Activated effector memory CD4-positive, alpha-beta T cell treated with anti-CD3 and anti-CD28 coated beads, Interleukin-2, amount 50 U/mL, for 16 hours (primary cell): ENCODE measurements around the gene ZNF45.
A peak's percentile ranks its signal among the peaks of the same experiment; 100 is the strongest.
"Not testable (repeated sequence)": the region's sequence is repeated elsewhere in the genome, so short reads cannot be mapped to it uniquely, and the experiment has no call there.

Experiments
- DNase-seq: peaks from one replicate; pipeline ENCODE4 v3.0.0-alpha.2; 2020

The ZNF45 gene

DNA sequence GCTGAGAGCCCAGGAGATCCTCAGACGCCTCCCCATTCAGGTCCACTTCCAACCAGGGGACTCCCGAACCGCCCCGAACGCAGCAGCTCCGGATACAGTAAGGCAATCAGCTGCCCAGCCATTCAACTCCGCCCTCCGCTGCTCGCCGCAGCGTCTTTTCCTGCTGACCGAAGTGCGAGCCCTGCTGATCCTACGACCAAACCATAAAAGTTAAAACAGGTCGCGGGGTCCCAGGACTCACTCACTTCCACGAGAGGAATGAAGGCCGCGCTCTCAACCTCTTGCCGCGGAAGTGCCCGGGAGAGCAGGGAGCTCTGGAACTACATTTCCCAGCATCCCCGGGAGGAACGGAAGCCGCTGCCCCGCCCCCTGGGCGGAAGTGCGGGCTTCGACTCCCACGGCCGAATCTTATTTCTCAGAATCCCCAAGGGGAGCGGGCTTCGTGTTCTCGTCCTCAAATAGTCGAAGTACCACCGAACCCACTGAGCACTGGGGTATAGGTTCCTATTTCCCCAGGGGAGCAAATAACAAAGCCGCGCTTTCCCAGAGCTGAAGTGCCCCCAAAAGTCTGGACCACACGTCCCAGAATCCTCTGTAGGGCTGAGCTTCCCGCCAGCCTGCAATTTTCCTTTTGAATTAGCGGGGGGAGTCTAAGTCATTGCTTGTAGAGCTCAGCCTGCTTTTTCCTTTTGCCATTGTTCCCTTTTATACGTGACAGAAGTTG, at the start of gene ZNF45:
Gene ZNF45 (minus strand): TSS at position 298 of the 724 bp plus-strand sequence. CDS start 13,097 bp downstream, outside the sequence.
- DNase-seq = peak; percentile 96

DNA sequence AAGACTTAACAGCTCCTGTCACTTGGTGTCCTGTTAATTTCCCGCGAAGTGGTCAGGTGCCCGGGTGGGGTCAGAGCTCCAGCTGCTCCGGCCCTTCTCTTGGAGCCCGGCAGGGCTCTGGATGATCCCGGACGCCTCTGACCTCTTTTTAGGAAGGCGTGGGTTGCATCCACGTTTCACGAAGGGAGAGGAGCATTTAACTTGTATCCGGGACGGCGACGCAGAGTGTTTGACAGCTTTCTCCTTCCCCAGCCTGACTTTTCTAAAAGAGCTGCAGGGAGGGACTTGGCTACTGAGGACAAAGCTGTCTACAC, 49.6 kb upstream of the ZNF45 start:
- no peak for DNase-seq

DNA sequence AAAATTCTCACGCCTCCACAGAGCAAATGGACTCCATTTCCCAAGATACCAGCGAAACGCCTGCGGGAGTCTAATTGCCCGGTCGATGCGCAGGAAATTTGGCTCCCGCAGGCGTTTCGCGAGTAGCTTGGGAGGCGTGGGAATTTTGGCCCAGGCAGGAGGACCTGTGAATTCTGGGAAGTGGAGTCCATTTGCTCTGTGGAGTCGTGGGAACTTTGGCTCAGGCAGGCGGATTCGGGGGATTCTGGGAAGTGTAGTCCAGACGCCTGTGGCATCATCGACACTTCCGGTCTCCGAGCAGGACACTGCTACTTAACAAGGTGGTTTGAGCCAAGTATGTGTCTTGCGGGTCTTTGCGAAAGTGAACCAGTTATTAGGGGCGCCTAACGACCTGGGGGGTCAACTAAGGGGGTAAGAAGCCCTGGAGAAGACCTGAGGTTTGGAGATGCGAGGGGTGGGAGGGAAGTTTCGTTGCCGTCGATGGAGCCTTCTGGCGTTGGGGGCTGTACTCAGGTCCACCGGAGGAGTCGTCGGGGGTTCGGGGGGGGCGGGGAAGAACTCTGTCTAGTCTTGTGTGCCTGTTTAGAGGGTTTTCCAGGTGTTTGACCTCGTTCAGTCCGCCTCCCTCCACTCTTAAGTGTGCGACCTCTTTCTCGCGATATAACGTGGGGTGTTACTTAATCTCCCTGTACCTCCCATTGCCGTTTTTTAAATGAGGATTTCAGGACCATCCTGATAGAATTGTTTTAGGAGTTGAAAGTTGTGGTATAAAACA, 49.0 kb upstream of the ZNF45 start, which contains the start of gene ZNF155:
Gene ZNF155 (plus strand): TSS at position 277 of the 775 bp plus-strand sequence. CDS start 4,356 bp downstream, outside the sequence.
- peak; percentile 89 for DNase-seq

DNA sequence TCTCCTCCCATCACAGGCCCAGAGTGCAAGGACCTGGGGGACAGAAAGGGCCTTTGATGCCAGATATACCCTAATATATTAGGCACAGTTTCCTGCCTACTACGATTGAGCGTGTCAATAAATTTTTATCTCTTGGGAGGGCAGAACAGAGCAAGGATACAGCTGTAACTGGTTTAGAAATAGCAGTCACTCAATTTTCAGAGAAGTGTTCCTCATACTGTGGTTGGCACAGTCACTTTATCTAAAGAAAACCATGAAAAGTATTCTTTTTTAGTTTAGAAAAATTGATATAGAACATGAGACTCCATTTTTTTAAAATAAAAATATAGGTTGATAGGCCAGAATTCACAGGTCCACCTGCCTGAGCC, 48.4 kb upstream of the ZNF45 start:
- no peak for DNase-seq

DNA sequence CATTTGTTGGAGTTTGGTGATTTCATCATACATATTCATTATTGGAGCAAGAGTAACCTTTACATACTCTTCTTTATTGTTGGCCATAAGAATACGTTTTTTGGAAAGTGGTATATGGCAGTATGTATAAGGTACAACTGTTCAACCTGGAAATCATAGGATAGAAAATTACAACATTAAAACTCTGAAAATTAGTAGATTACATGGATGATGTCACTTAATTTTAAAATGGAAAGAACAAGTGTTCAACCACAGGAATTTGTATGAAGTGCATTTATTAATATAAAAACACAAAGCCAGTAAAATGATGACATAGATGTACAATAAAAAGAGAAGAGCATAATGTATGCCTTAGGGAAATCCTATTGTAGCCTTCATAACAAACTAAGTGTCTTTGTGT, 41.6 kb upstream of the ZNF45 start:
- no peak for DNase-seq

DNA sequence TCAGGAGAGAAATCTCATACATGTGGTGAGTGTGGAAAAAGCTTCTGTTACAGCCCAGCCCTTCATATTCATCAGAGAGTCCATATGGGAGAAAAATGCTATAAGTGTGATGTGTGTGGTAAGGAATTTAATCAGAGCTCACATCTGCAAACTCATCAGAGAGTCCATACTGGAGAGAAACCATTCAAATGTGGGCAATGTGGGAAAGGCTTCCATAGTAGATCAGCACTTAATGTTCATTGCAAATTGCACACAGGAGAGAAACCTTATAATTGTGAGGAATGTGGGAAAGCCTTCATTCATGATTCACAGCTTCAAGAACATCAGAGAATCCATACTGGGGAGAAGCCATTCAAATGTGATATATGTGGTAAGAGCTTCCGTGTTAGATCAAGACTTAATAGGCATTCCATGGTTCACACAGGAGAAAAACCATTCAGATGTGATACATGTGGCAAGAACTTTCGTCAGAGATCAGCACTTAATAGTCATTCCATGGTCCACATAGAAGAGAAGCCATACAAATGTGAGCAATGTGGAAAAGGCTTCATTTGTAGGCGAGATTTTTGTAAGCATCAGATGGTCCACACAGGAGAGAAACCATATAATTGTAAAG, 31.1 kb upstream of the ZNF45 start:
- DNase-seq = no peak

DNA sequence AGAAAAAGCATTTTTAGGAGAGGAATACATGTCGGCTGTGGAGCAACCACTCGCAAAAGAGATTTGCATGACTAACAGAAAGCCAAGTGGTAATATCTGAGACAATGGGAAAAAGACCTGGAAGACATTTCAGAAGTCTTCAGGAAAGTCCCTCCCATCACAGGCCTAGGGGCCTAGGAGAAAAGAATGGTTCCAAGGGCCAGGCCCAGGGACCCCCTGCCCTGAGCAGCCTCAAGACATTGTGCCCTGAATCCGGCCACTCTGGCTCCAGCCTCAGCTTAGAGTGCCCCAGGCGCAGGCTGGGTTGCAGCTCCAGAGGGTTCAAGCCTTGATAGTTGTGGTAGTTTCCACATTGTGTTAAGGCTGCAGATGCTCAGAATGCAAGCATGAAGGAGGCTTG, 25.3 kb upstream of the ZNF45 start:
- DNase-seq = no peak

DNA sequence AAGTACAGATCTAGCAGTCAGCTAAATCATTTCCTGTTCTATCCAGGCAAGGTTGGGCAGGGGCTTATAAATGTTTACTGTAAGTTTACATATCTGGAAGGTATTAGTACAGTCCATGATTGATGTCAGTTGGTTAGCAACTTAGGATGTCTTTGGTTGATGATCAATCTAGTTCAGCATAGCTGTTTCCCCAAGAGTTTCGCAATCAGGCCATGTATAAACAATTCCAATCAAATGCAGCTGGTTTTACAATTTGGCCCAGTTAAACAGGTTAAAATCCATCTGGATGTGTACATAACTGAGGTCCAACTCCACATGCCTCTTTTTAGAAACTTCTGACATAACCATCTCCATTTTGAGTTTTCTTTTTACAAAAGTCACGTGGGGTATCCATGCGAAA, 22.8 kb upstream of the ZNF45 start:
- DNase-seq = no peak

DNA sequence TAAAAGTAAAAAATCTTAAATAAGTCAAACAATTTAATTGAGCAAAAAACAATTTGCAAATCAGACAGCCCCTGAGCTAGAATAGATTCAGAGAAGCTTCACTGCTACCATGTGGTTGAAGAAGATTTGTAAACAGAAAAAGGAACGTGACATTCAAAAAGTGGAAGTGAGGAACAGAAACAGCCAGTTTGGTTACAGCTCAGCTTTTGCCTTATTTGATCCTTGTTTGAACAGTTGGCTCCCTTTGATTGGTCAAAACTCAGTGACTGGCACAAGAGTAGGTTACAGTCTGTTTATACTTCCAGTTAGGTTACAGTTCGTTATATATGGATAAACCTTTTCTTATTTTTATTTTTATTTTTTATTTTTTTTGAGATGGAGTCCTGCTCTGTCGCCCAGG, 21.7 kb upstream of the ZNF45 start:
- DNase-seq = no peak

DNA sequence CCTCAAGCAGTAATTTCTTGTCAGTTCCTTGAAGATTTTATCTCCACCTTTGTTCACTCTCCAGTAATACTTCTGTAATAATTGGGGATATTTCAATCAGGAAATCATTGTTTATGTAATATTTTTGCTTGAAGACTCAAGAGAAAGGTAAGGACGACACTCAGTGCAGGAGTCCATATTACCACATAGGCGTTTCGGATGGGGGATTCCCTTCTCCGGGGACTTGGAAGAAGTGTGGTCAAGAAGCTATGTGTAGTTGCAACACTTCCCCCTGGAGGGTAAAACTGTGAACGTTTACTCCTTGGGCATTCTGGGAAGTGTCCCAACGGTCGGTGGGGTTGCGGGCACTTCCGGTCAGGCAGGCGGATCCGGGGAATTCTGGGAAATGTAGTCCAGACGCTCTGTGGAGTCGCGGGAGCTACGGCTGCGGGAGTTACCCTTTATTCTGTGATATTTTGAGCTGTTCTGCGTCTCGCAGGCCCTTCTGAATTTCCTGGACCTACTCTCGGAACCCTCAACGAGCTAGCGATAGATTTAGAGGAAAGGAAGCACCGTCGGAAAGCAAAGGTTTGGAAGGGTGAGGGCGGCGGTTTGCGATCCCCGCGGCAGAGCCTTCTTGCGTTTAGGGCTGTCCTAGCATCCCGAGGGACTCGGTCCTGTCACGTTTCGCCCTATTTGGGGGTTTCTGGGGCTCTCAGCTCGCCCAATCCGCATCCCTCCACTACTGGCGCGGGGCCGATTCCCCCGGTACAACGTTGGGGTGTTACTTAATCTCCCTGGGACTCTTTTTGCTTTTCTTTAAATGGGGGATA, 16.0 kb upstream of the ZNF45 start, which contains the start of gene ZNF221:
Gene ZNF221 (plus strand): TSS at position 395 of the 812 bp plus-strand sequence. CDS start 11,499 bp downstream, outside the sequence.
- peak; percentile 80 for DNase-seq

DNA sequence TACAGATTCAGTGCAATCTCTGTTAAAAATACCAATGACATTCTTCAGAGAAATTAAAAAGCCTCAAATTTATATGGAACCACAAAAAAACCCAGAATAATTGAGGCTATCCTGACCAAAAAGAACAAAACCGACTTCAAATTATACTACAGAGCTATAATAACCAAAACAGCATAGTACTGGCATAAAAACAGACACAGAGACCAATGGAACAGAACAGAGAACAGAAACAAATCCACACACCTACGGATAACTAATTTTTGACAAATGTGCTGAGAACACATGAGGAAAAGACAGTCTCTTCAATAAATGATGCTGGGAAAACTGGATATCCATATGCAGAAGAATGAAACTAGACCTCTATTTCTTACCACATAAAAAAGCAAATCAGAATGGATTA, 14.7 kb upstream of the ZNF45 start:
- DNase-seq = not testable (repeated sequence)

DNA sequence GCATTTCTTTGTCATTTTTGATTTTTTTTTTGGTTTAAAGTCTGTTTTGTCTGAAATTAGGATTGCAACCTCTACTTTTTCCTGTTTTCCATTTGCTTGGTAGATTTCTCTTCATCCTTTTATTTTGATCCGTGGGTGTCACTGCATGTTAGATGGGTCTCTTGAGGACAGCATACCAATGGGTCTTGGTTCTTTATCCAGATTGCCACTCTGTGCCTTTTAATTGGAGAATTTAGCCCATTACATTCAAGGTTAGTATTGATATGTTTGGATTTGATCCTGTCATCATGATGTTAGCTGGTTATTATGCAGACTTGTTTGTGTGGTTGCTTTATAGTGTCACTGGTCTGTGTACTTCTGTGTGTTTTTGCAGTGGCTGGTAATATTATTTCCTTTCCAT, 12.3 kb upstream of the ZNF45 start:
- DNase-seq = not testable (repeated sequence)

DNA sequence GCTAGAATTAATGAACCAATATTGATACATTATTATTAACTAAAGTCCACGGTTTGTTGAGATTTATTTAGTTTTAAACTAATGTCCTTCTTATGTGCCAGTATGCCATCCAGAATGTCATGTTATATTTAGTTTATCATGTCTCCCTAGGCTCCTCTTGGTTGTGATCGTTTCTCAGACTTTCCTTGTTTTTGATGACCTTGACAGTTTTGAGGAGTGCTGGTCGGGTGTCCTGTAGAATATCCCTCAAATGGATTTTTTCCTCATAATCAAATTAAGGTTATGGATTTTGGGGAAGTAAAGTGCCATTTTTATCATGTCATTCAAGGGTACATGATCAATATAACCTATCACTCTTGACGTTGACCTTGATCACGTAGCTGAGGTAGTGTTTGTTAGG, 6.1 kb upstream of the ZNF45 start:
- no peak for DNase-seq

DNA sequence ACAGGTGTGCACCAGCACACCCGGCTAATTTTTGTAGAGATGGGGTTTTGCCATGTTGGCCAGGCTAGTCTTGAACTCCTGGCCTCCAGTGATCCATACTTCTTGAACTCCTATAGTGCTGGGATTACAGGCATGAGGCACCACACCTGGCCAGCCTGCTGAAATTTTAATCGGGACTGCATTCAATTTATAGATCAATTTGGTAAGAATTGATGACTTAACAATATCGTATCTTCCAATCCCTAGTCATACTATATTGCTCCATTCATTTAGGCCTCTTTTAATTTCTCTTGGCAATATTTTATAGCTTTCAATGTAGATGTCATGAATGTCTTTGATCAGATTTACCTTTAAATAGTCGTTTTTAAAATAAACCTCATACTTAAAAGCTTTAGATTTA, 5.6 kb upstream of the ZNF45 start:
- no peak for DNase-seq

DNA sequence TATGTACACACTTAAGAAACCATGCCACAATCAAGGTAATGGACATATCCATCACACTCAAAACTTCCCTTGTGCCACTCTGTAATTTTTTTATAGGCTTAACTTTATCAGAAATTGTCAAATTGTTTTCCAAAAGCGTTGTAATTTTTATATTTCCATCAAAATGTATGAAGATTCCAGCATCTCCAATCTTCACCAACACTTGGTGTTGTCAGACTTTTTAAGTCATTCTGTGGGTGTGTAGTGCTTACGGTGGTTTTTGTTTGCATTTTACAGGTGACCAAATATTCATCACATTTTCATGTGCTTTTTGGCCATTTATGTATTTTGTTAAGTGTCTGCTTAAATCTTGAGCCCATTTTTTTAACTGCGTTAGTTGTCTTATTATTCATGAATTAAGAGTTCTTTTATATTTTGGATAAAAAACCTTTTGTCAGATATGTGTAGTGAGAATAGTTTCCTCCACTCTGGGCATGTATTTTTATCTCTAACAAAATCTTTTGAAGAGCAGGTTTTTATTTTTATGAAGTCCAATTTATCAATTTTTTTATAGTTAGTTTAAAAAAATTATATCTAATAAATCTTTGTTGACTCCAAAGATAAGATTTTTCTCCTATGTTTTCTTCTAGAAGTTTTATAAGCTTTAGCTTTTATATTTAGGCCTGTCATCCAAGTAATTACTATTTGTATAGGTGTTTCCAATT, 4.6 kb upstream of the ZNF45 start:
- no peak for DNase-seq

DNA sequence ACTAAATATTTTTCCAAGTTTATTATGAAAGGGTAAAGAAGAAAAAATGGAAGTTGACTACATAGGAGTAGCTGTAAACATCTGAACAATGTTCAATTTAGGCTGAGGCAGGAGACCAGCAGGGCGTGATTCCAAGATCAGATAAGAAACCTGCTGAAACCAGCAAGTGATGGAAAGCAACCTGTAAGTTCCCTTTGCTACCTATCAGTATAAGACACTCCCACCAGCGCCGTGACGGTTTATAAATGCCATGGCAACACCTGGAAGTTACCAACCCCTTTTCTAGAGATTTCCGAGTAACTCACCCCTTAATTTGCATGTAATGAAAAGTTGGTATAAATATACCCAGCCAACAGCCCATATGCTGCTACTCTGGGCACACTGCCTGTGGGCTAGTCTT, 1.1 kb upstream of the ZNF45 start:
- DNase-seq = no peak

DNA sequence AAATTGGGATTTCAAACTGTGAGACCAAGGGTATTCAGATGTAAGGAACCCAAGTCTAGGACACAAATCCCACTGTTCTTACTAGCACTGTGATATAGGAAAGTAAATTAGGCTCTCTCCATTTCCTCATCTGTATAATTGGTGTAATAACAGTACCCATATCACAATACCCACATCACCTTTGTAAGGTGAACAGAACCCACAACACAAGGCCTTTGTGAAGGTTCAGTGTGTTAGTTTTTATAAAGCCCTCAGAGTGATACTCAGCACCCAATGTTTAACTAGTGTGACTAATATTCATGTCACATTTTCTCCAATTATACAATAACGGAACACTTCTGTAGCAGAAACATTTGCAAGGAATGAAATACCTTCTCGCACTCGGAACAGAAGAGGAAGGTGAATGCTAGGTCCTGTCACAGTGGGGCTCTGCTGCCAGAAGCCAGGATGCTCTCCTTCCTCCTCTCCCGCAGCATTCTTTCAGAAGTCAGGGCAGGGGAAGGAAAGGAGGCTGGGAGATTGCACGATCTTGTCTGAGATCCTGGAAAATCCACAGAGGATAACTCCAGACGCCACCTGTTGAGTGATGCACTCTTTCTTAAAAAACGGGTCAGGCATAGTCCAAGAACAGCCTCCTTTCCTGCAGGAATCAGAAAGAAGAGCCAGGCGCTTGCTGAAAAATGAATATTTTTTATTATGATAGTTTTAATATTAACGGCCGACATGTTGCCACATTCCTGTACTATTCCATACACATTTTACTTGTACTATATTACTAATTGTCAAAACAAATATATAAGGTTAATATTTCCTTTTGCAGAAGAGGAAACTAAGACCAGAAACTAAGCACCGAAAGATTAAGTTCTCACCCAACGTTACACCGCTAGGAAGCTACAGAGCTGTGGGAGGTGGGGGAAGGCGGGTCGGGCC, 762 bp downstream of the ZNF45 start:
- DNase-seq = no peak

DNA sequence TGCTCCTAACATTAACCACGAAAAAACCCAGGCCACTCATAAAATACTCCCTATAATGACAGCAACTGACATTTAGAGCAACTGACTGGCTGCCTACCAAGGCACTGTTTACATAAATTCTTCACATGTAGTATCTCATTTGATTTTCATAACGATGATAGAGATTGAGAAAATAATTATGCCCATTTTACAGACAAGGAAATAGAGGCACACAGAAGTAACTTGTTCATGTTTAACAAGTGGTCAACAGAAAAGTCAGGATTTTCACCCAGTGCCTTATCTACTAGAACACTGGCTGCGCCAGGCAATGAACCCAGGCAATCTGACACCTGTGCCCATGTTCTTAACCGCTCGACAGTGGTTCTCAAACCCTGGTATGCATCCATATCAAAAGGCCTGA, 6.3 kb downstream of the ZNF45 start:
- DNase-seq = no peak

DNA sequence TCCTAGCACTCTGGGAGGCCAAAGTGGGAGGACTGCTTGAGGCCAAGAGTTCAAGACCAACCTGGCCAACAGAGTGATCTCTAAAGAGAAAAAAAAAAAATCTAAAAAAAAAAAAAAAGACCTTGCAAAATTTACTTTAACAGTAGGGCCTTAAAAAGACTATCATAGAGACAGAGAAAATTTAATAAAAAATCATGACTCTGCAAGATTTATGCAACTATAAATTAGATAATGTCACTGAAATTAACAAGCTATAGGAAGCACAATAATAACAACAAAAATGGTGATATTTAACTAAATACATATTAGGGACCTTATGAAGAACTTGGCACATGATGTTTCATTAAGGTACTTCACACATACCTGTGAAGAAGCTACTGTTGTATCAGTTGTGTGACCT, 11.2 kb downstream of the ZNF45 start:
- DNase-seq = no peak

DNA sequence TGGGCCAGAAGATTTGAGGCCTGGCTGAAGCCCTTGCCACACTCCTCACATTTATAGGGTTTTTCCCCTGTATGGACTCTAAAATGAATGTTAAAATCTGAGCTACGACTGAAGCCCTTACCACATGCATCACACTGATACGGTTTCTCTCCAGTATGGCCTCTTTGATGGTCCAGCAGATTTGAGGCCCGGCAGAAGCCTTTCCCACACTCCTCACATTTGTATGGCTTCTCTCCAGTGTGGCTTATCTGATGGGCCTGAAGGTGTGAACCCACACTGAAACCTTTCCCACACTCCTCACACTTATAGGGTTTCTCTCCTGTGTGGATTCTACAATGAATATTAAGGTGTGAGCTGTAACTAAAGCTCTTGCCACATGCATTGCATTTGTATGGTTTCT, 21.0 kb downstream of the ZNF45 start:
- no peak for DNase-seq

DNA sequence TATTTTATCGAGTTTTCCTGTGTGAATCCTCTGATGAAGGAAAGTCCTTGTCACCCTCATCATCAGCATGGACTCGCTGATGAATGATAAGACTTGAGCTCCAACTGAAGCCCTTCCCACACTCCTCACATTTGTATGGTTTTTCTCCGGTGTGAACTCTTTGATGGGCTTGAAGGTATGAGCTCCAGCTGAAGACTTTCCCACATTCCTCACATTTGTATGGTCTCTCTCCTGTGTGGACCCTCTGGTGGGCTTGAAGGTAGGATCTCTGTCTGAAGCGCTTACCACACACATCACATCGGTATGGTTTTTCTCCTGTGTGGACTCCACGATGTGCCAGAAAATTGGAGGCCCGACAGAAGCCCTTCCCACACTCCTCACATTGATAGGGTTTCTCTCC, 21.7 kb downstream of the ZNF45 start:
- no peak for DNase-seq
